Neural cell (in vitro differentiated cells): Measurements from ENCODE around the gene SRD5A1. TPM values are rescaled to one million over a fixed set of nuclear protein-coding genes. Genes with fewer than 3 reads are reported as not detected.

ENCODE experiments used
- H2AFZ ChIP-seq: fragments of 200-600, 300-800 bp; sonication (generic), shearing (Covaris generic); 2 replicates; pipeline ENCODE4 v1.6.0; 2014; ENCODE audit warnings: low read depth, mild to moderate bottlenecking, antibody characterized with exemption, low read length, moderate library complexity
- H3F3A ChIP-seq: fragments of 200-600 bp; shearing (Covaris generic); 2 replicates; pipeline ENCODE4 v1.6.1; 2016; ENCODE audit warnings: mild to moderate bottlenecking, moderate library complexity, mixed read lengths, antibody characterized with exemption, low read length; ENCODE audit not compliant: insufficient read depth, poor library complexity, severe bottlenecking
- H3K27ac ChIP-seq: fragments of 200-600, 300-800 bp; sonication (generic), shearing (Covaris generic); 2 replicates; pipeline ENCODE4 v1.5.1; 2014; ENCODE audit warnings: mild to moderate bottlenecking, low read length, moderate library complexity
- H3K27me3 ChIP-seq: fragments of 300-800, 200-600 bp; sonication (generic), shearing (Covaris generic); 2 replicates; pipeline ENCODE4 v1.6.0; 2014; ENCODE audit warnings: mild to moderate bottlenecking, low read depth, low read length, moderate library complexity; ENCODE audit not compliant: insufficient read depth
- H3K36me3 ChIP-seq: fragments of 300-800, 200-600 bp; sonication (generic), shearing (Covaris generic); 2 replicates; pipeline ENCODE4 v1.5.1; 2014; ENCODE audit warnings: mild to moderate bottlenecking, antibody characterized with exemption, low read length, moderate library complexity; ENCODE audit not compliant: insufficient read depth
- H3K4me2 ChIP-seq: fragments of 300-800, 200-600 bp; sonication (generic), shearing (Covaris generic); 2 replicates; pipeline ENCODE4 v1.6.0; 2014; ENCODE audit warnings: mild to moderate bottlenecking, low read length
- H3K4me3 ChIP-seq: fragments of 300-800, 200-600 bp; sonication (generic), shearing (Covaris generic); 2 replicates; pipeline ENCODE4 v1.5.1; 2014; ENCODE audit warnings: mild to moderate bottlenecking, low read length, moderate library complexity
- H3K79me2 ChIP-seq: fragments of 200-600 bp; shearing (Covaris generic); replicated peaks from 2 replicates; pipeline ENCODE4 v1.6.0; 2014; ENCODE audit warnings: mild to moderate bottlenecking, low read length, moderate library complexity; ENCODE audit not compliant: insufficient read depth
- H3K9ac ChIP-seq: fragments of 300-800, 200-600 bp; sonication (generic), shearing (Covaris generic); 2 replicates; pipeline ENCODE4 v1.6.1; 2016; ENCODE audit warnings: mild to moderate bottlenecking, low read length, mixed read lengths
- H3K9me2 ChIP-seq: fragments of 200-600 bp; shearing (Covaris generic); 2 replicates; pipeline ENCODE4 v1.6.1; 2016; ENCODE audit warnings: mild to moderate bottlenecking, low read length, mixed read lengths; ENCODE audit not compliant: insufficient read depth
- H3K9me3 ChIP-seq: fragments of 200-600, 300-800 bp; sonication (generic), shearing (Covaris generic); 2 replicates; pipeline ENCODE4 v1.6.1; 2016; ENCODE audit warnings: mild to moderate bottlenecking, mixed run types, low read length, moderate library complexity, mixed read lengths
- H4K20me1 ChIP-seq: fragments of 200-600 bp; shearing (Covaris generic); 2 replicates; pipeline ENCODE4 v1.6.1; 2016; ENCODE audit warnings: mild to moderate bottlenecking, mixed run types; ENCODE audit not compliant: insufficient read depth
- EP300 ChIP-seq: fragments of 450-650 bp; conservative IDR thresholded peaks from 2 replicates; pipeline ENCODE4 v1.6.1; 2014; ENCODE audit warnings: antibody characterized with exemption, mild to moderate bottlenecking, moderate library complexity; ENCODE audit not compliant: poor library complexity, severe bottlenecking
- EZH2 ChIP-seq: fragments of 200-600, 300-800 bp; shearing (Covaris generic), sonication (generic); IDR thresholded peaks from 2 replicates; pipeline ENCODE4 v1.6.1; 2014; ENCODE audit warnings: antibody characterized with exemption, low read length, borderline replicate concordance, mild to moderate bottlenecking; ENCODE audit not compliant: insufficient read depth, poor library complexity, severe bottlenecking
- MXI1 ChIP-seq: fragments of 450-650 bp; conservative IDR thresholded peaks from 2 replicates; pipeline ENCODE4 v1.6.1; 2014; ENCODE audit warnings: antibody characterized with exemption, mild to moderate bottlenecking; ENCODE audit not compliant: poor library complexity, severe bottlenecking
- POLR2AphosphoS5 ChIP-seq: IDR thresholded peaks from 2 replicates; pipeline ENCODE4 v1.6.1; 2012
- RAD21 ChIP-seq: fragments of 450-650 bp; conservative IDR thresholded peaks from 2 replicates; pipeline ENCODE4 v1.6.1; 2014; ENCODE audit warnings: antibody characterized with exemption, mild to moderate bottlenecking, moderate library complexity
- SMC3 ChIP-seq: fragments of 450-650 bp; conservative IDR thresholded peaks from 2 replicates; pipeline ENCODE4 v1.6.1; 2014; ENCODE audit warnings: antibody characterized with exemption, mild to moderate bottlenecking, moderate library complexity; ENCODE audit not compliant: poor library complexity
- polyA plus RNA-seq: library from polyadenylated mRNA; depleted of rRNA; stranded (reverse); fragments of >200 nt; gene quantifications from 2 replicates; pipeline ENCODE4 v1.2.3, GENCODE V29; 2014
- TF ChIP-seq, protein P1 (sequence below): IDR thresholded peaks from 2 replicates; pipeline ENCODE4 v1.6.1; 2012; ENCODE audit warnings: borderline replicate concordance
- TF ChIP-seq, protein P2 (sequence below): fragments of 450-650 bp; IDR thresholded peaks from 2 replicates; pipeline ENCODE4 v1.5.1; 2014; ENCODE audit warnings: antibody characterized with exemption, mild to moderate bottlenecking, moderate library complexity; ENCODE audit not compliant: poor library complexity, severe bottlenecking

Gene SRD5A1
- polyA plus RNA-seq, 1 donor from 2014 or later = 122 TPM

DNA sequence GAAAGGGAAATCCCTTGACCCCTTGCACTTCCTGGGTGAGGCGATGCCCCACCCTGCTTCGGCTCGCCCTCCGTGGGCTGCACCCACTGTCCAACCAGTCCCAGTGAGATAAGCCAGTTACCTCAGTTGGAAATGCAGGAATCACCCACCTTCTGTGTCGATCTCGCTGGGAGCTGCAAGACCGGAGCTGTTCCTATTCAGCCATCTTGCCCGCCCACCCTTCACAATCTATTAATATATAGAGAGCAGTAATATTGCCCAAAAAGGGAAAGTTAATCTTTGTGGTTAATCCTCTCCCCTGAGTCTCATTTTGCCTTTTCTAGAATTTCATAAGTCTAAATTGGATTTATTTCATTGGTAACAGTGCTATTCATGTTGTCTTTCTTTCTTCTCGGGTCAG is 16.4 kb downstream of the SRD5A1 start:
- no peak overlapping the region for H2AFZ ChIP-seq
- H3K79me2 ChIP-seq = no peaks in the 10 kb centered on the region
- no peaks in the 10 kb centered on the region for H3F3A ChIP-seq
- H4K20me1 ChIP-seq = no peaks in the 10 kb centered on the region
- no peak overlapping the region for H3K9ac ChIP-seq
- no peak overlapping the region for H3K4me2 ChIP-seq
- no peak overlapping the region for H3K4me3 ChIP-seq
- TF ChIP-seq EZH2 (no peak), RAD21 (no peak), EP300 (no peak), POLR2AphosphoS5 (no peak), SMC3 (no peak)
- H3K36me3 ChIP-seq = no peaks in the 10 kb centered on the region
- H3K27ac ChIP-seq = no peak overlapping the region
- H3K9me2 ChIP-seq = no peaks in the 10 kb centered on the region
- no peaks in the 10 kb centered on the region for H3K27me3 ChIP-seq
- H3K9me3 ChIP-seq = no peaks in the 10 kb centered on the region

DNA sequence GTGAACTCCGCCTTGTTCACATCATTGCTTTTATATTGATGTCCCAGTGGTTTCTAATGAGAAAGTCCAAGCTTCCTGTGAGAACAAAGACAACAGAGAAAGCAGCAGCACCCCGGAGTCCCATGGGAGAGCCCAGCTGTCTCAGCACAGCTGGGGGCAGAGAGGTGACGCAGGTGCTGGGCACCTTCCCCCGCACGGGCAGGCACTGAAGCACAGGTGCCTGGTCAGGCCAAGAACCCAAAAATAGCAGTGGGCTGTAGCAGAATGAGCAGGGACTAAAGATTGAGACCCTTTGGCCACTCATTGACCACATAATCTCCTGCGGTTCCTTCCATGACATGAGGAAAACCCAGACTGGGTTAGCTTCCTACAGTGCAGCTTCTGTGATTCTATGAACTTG is 18.8 kb downstream of the SRD5A1 start:
- Histone ChIP-seq H3K4me2 (no peak overlapping the region), H3K27ac (no peak overlapping the region), H3K4me3 (no peak overlapping the region), H3F3A (no peaks in the 10 kb centered on the region), H4K20me1 (no peaks in the 10 kb centered on the region), H3K9me3 (peaks cover 6% of the 10 kb centered on the region), H3K36me3 (peaks cover 7% of the 10 kb centered on the region), H3K9me2 (no peaks in the 10 kb centered on the region), H3K9ac (no peak overlapping the region), H3K79me2 (no peaks in the 10 kb centered on the region), H2AFZ (no peak overlapping the region), H3K27me3 (no peaks in the 10 kb centered on the region)
- TF ChIP-seq POLR2AphosphoS5 (no peak), EZH2 (no peak), MXI1 (no peak), EP300 (no peak), RAD21 (no peak)
- TF ChIP-seq, protein P1, sequence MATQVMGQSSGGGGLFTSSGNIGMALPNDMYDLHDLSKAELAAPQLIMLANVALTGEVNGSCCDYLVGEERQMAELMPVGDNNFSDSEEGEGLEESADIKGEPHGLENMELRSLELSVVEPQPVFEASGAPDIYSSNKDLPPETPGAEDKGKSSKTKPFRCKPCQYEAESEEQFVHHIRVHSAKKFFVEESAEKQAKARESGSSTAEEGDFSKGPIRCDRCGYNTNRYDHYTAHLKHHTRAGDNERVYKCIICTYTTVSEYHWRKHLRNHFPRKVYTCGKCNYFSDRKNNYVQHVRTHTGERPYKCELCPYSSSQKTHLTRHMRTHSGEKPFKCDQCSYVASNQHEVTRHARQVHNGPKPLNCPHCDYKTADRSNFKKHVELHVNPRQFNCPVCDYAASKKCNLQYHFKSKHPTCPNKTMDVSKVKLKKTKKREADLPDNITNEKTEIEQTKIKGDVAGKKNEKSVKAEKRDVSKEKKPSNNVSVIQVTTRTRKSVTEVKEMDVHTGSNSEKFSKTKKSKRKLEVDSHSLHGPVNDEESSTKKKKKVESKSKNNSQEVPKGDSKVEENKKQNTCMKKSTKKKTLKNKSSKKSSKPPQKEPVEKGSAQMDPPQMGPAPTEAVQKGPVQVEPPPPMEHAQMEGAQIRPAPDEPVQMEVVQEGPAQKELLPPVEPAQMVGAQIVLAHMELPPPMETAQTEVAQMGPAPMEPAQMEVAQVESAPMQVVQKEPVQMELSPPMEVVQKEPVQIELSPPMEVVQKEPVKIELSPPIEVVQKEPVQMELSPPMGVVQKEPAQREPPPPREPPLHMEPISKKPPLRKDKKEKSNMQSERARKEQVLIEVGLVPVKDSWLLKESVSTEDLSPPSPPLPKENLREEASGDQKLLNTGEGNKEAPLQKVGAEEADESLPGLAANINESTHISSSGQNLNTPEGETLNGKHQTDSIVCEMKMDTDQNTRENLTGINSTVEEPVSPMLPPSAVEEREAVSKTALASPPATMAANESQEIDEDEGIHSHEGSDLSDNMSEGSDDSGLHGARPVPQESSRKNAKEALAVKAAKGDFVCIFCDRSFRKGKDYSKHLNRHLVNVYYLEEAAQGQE = no peak

DNA sequence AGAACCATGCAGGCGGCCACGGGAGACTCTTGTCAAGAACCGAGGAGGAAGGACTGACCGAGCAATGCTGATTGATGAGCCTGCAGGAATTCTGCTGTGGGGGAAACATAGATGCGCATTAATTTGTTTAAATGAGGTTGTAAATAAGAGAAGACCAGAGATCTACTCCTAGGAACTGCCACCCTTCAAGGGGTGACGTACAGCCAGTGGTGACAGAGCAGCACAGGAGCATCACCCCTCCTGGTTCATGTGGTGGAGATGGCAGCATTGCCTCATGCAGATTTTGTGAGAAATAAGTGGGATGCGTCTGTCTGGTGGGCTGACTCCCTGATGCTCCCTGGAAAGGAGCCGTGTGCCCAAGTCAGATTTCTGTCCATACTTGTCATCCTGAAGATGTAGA is 22.2 kb downstream of the SRD5A1 start:
- H3K79me2 ChIP-seq = no peaks in the 10 kb centered on the region
- no peak overlapping the region for H3K9ac ChIP-seq
- H3K9me3 ChIP-seq = peaks cover 6% of the 10 kb centered on the region
- no peak overlapping the region for H3K4me2 ChIP-seq
- no peak for TF ChIP-seq EP300
- TF ChIP-seq, protein P2, sequence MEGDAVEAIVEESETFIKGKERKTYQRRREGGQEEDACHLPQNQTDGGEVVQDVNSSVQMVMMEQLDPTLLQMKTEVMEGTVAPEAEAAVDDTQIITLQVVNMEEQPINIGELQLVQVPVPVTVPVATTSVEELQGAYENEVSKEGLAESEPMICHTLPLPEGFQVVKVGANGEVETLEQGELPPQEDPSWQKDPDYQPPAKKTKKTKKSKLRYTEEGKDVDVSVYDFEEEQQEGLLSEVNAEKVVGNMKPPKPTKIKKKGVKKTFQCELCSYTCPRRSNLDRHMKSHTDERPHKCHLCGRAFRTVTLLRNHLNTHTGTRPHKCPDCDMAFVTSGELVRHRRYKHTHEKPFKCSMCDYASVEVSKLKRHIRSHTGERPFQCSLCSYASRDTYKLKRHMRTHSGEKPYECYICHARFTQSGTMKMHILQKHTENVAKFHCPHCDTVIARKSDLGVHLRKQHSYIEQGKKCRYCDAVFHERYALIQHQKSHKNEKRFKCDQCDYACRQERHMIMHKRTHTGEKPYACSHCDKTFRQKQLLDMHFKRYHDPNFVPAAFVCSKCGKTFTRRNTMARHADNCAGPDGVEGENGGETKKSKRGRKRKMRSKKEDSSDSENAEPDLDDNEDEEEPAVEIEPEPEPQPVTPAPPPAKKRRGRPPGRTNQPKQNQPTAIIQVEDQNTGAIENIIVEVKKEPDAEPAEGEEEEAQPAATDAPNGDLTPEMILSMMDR = no peak
- no peak for TF ChIP-seq POLR2AphosphoS5
- TF ChIP-seq RAD21 = no peak
- peaks cover 11% of the 10 kb centered on the region for H3K36me3 ChIP-seq
- no peak overlapping the region for H3K27ac ChIP-seq
- H3K4me3 ChIP-seq = no peak overlapping the region
- no peaks in the 10 kb centered on the region for H3F3A ChIP-seq
- no peaks in the 10 kb centered on the region for H3K9me2 ChIP-seq
- H4K20me1 ChIP-seq = no peaks in the 10 kb centered on the region
- H3K27me3 ChIP-seq = no peaks in the 10 kb centered on the region
- H2AFZ ChIP-seq = no peak overlapping the region
